Measurements from ENCODE around the gene FANCM.

FANCM gene

DNA sequence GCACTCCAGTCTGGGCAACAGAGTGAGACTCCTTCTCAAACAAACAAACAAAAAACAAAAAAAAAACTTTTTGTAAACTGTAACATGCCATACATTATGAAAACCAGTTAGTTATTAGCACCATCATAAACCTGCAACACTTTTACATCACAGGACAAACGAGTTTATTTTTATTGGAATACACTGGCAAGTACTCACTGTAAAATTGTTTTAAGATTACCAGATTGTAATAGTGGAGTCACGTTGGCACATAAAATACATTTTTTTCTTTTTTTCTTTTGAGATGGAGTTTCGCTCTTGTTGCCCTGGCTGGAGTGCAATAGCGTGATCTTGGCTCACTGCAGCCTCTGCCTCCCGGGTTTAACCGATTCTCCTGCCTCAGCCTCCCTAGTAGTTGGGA, 17.1 kb upstream of the FANCM start:
- TF ChIP-seq EZH2 (IDR thresholded peaks at IDR 0.05; ENCODE audit: borderline replicate concordance, low read depth, low read length, severe bottlenecking) = no peak
- TF ChIP-seq, protein P1, sequence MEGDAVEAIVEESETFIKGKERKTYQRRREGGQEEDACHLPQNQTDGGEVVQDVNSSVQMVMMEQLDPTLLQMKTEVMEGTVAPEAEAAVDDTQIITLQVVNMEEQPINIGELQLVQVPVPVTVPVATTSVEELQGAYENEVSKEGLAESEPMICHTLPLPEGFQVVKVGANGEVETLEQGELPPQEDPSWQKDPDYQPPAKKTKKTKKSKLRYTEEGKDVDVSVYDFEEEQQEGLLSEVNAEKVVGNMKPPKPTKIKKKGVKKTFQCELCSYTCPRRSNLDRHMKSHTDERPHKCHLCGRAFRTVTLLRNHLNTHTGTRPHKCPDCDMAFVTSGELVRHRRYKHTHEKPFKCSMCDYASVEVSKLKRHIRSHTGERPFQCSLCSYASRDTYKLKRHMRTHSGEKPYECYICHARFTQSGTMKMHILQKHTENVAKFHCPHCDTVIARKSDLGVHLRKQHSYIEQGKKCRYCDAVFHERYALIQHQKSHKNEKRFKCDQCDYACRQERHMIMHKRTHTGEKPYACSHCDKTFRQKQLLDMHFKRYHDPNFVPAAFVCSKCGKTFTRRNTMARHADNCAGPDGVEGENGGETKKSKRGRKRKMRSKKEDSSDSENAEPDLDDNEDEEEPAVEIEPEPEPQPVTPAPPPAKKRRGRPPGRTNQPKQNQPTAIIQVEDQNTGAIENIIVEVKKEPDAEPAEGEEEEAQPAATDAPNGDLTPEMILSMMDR (IDR thresholded peaks at IDR 0.05; ENCODE audit: borderline replicate concordance, extremely low read depth, low read length, poor library complexity, severe bottlenecking) = no peak
- no peak for ATAC-seq (ENCODE audit: insufficient read depth, low read depth)

DNA sequence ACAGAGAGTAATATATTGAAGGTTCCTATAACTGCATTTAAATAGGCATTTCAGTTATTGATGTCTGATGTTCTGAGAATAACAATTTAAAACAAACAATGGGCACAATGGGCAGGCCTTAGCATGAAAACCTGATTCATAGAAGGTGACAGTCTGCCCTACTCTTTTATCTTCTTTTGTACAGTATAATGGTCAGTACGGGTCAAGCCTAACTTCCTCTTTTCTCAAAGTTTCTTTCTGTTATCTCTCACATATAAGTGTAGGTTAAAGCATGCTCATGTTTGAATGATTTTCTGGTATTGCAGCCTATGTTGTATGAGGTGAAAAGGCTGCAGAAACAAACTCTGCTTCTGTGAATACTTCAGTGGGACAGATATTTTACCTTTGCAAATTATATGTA, 15.6 kb upstream of the FANCM start:
- Histone ChIP-seq H3K27me3 (ENCODE audit: insufficient read depth, low read length, poor library complexity) (no peaks in the 10 kb centered on the region), H3K27ac (ENCODE audit: low read length) (no peak overlapping the region), H3K79me2 (ENCODE audit: insufficient read depth, low read length) (no peaks in the 10 kb centered on the region), H3K4me2 (ENCODE audit: insufficient read depth, low read length) (no peak overlapping the region), H3K4me1 (ENCODE audit: insufficient read depth, low read length) (no peaks in the 10 kb centered on the region), H3K36me3 (ENCODE audit: insufficient read depth, low read length) (peaks cover 85% of the 10 kb centered on the region), H4K20me1 (ENCODE audit: insufficient read depth, low read length) (no peaks in the 10 kb centered on the region), H3K9me3 (ENCODE audit: insufficient read depth, low read length, severe bottlenecking) (no peaks in the 10 kb centered on the region), H2AFZ (ENCODE audit: low read depth, low read length) (no peak overlapping the region), H3K4me3 (ENCODE audit: low read depth in 1 of 2, low read length in 2 of 2) (no peak overlapping the region), H3K9ac (ENCODE audit: low read depth, low read length) (no peak overlapping the region)
- DNase-seq (no peak), ATAC-seq (ENCODE audit: insufficient read depth, low read depth) (no peak)
- no peak for TF ChIP-seq EZH2 (IDR thresholded peaks at IDR 0.05; ENCODE audit: borderline replicate concordance, low read depth, low read length, severe bottlenecking)
- TF ChIP-seq, protein P1 (IDR thresholded peaks at IDR 0.05; ENCODE audit: borderline replicate concordance, extremely low read depth, low read length, poor library complexity, severe bottlenecking) = no peak

More for the DNA sequence above, 17.1 kb upstream of the FANCM start:
- Histone ChIP-seq H3K4me1 (ENCODE audit: insufficient read depth, low read length) (no peaks in the 10 kb centered on the region), H4K20me1 (ENCODE audit: insufficient read depth, low read length) (peaks cover 1% of the 10 kb centered on the region; the same call in 1 of the 2 replicates), H3K79me2 (ENCODE audit: insufficient read depth, low read length) (peaks cover 2% of the 10 kb centered on the region; the same call in 1 of the 2 replicates), H3K9ac (ENCODE audit: low read depth, low read length) (no peak overlapping the region), H3K27ac (ENCODE audit: low read length) (no peak overlapping the region), H3K36me3 (ENCODE audit: insufficient read depth, low read length) (peaks cover 89% of the 10 kb centered on the region), H3K4me2 (ENCODE audit: insufficient read depth, low read length) (no peak overlapping the region), H3K4me3 (ENCODE audit: low read depth in 1 of 2, low read length in 2 of 2) (no peak overlapping the region), H2AFZ (ENCODE audit: low read depth, low read length) (no peak overlapping the region), H3K27me3 (ENCODE audit: insufficient read depth, low read length, poor library complexity) (no peaks in the 10 kb centered on the region), H3K9me3 (ENCODE audit: insufficient read depth, low read length, severe bottlenecking) (no peaks in the 10 kb centered on the region)
- no peak for DNase-seq

DNA sequence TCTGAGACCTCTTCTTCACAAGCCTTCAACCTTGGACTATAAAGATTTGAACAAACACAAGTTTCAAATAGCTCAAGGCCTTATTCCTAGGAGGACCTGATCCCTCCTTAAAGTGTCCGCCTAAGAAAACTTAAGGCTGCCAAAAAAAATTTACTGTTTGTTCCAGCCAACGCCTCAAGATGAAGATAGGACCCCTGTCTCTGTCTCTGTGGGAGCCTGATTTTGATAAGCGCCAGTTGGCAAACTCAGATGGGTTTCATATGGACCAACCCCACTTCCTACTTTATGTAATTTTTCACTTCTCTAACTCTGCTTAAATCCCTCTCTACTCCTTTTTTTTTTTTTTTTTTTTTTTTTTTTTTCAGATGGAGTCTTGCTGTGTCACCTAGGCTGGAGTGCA, 12.5 kb upstream of the FANCM start:
- peaks cover 12% of the 10 kb centered on the region; the same call in 1 of the 2 replicates for H3K79me2 ChIP-seq (ENCODE audit: insufficient read depth, low read length)
- TF ChIP-seq, protein P1 (IDR thresholded peaks at IDR 0.05; ENCODE audit: borderline replicate concordance, extremely low read depth, low read length, poor library complexity, severe bottlenecking) = no peak
- H4K20me1 ChIP-seq (ENCODE audit: insufficient read depth, low read length) = no peaks in the 10 kb centered on the region
- H3K9me3 ChIP-seq (ENCODE audit: insufficient read depth, low read length, severe bottlenecking) = no peaks in the 10 kb centered on the region
- no peak overlapping the region for H3K27ac ChIP-seq (ENCODE audit: low read length)
- H2AFZ ChIP-seq (ENCODE audit: low read depth, low read length) = no peak overlapping the region
- H3K36me3 ChIP-seq (ENCODE audit: insufficient read depth, low read length) = peaks cover 72% of the 10 kb centered on the region
- no peak for ATAC-seq (ENCODE audit: insufficient read depth, low read depth)
- H3K4me3 ChIP-seq (ENCODE audit: low read depth in 1 of 2, low read length in 2 of 2) = no peak overlapping the region
- no peak overlapping the region for H3K9ac ChIP-seq (ENCODE audit: low read depth, low read length)
- H3K4me2 ChIP-seq (ENCODE audit: insufficient read depth, low read length) = no peak overlapping the region
- H3K27me3 ChIP-seq (ENCODE audit: insufficient read depth, low read length, poor library complexity) = no peaks in the 10 kb centered on the region
- no peaks in the 10 kb centered on the region for H3K4me1 ChIP-seq (ENCODE audit: insufficient read depth, low read length)
- no peak for DNase-seq

DNA sequence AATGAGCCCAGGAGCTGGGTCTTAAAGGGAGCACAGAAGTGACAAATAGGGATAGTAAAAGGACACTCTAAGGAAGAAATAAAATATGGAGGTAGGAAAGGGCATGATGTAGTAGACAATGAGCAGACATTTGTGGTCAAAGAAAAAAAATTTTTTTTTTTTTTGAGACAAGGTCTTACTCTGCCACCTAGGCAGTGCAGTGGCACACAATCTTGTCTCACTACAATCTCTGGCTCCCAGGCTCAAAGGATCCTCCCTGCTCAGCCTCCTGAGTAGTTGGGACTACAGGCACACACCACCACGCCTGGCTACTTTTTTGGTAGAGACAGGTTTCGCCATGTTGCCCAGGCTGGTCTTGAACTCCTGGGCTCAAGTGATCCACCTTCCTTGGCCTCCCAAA, 10.0 kb upstream of the FANCM start:
- no peak overlapping the region for H3K9ac ChIP-seq (ENCODE audit: low read depth, low read length)
- ATAC-seq (ENCODE audit: insufficient read depth, low read depth) (peak; percentile 17; the same call in 1 of the 3 replicates), DNase-seq (no peak)
- no peaks in the 10 kb centered on the region for H3K27me3 ChIP-seq (ENCODE audit: insufficient read depth, low read length, poor library complexity)
- H3K4me2 ChIP-seq (ENCODE audit: insufficient read depth, low read length) = no peak overlapping the region
- no peaks in the 10 kb centered on the region for H3K9me3 ChIP-seq (ENCODE audit: insufficient read depth, low read length, severe bottlenecking)
- H3K4me3 ChIP-seq (ENCODE audit: low read depth in 1 of 2, low read length in 2 of 2) = no peak overlapping the region
- H3K36me3 ChIP-seq (ENCODE audit: insufficient read depth, low read length) = peaks cover 65% of the 10 kb centered on the region
- H3K4me1 ChIP-seq (ENCODE audit: insufficient read depth, low read length) = peaks cover 5% of the 10 kb centered on the region; the same call in 1 of the 2 replicates
- H2AFZ ChIP-seq (ENCODE audit: low read depth, low read length) = no peak overlapping the region
- TF ChIP-seq, protein P1 (IDR thresholded peaks at IDR 0.05; ENCODE audit: borderline replicate concordance, extremely low read depth, low read length, poor library complexity, severe bottlenecking) = no peak
- H3K27ac ChIP-seq (ENCODE audit: low read length) = no peak overlapping the region
- H3K79me2 ChIP-seq (ENCODE audit: insufficient read depth, low read length) = peaks cover 33% of the 10 kb centered on the region
- H4K20me1 ChIP-seq (ENCODE audit: insufficient read depth, low read length) = no peaks in the 10 kb centered on the region

All from DND-41 (cell line).